Measurements from ENCODE around the gene TBL3. TPM values are rescaled to one million over a fixed set of nuclear protein-coding genes. Genes with fewer than 3 reads are reported as not detected.

The TBL3 gene
- total RNA-seq, 1 donor = 26.1 TPM

DNA sequence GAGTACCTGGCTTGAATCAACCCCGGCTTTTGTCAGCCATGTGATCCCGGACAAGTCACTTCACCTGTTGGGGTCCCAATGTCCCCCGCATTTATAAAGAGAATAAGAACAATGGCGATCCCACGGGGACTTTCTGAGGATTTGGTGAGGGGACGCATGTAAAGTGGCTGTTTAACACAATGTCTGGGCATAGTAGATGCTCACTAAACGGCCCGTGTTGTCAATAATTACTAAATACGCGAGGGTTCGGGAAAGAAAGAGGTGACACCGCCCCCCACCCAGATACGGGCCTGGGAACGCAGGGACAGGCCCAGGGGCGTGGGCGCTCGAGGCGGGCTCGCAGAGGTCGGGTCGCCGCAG, 19.7 kb downstream of the TBL3 start:
- H3K27me3 ChIP-seq (ENCODE audit: insufficient read depth, low read length) = peaks cover 29% of the 10 kb centered on the region
- H3K4me1 ChIP-seq (ENCODE audit: insufficient read depth, low read length) = no peaks in the 10 kb centered on the region
- peaks cover 4% of the 10 kb centered on the region for H3K36me3 ChIP-seq (ENCODE audit: insufficient read depth, low read length)
- no peaks in the 10 kb centered on the region for H4K20me1 ChIP-seq (ENCODE audit: insufficient read depth, low read length)
- DNase-seq (ENCODE audit: insufficient read length, low spot score, missing footprints) = no peak
- no peaks in the 10 kb centered on the region for H3K9me3 ChIP-seq (ENCODE audit: low read depth, low read length)
- peak overlapping the region; percentile 57 for H2AFZ ChIP-seq (ENCODE audit: low read length)
- TF ChIP-seq, protein P1, sequence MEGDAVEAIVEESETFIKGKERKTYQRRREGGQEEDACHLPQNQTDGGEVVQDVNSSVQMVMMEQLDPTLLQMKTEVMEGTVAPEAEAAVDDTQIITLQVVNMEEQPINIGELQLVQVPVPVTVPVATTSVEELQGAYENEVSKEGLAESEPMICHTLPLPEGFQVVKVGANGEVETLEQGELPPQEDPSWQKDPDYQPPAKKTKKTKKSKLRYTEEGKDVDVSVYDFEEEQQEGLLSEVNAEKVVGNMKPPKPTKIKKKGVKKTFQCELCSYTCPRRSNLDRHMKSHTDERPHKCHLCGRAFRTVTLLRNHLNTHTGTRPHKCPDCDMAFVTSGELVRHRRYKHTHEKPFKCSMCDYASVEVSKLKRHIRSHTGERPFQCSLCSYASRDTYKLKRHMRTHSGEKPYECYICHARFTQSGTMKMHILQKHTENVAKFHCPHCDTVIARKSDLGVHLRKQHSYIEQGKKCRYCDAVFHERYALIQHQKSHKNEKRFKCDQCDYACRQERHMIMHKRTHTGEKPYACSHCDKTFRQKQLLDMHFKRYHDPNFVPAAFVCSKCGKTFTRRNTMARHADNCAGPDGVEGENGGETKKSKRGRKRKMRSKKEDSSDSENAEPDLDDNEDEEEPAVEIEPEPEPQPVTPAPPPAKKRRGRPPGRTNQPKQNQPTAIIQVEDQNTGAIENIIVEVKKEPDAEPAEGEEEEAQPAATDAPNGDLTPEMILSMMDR (IDR thresholded peaks at IDR 0.05; ENCODE audit: extremely low read depth, low read depth, low read length) = no peak
- no peaks in the 10 kb centered on the region for H3K79me2 ChIP-seq (ENCODE audit: insufficient read depth, low read length)
- peak overlapping the region; percentile 67 for H3K4me2 ChIP-seq (ENCODE audit: insufficient read depth, low read length)
- peak overlapping the region; percentile 47 for H3K4me3 ChIP-seq (ENCODE audit: insufficient read depth, low read length)
- no peak overlapping the region for H3K27ac ChIP-seq (ENCODE audit: low read depth, low read length)

DNA sequence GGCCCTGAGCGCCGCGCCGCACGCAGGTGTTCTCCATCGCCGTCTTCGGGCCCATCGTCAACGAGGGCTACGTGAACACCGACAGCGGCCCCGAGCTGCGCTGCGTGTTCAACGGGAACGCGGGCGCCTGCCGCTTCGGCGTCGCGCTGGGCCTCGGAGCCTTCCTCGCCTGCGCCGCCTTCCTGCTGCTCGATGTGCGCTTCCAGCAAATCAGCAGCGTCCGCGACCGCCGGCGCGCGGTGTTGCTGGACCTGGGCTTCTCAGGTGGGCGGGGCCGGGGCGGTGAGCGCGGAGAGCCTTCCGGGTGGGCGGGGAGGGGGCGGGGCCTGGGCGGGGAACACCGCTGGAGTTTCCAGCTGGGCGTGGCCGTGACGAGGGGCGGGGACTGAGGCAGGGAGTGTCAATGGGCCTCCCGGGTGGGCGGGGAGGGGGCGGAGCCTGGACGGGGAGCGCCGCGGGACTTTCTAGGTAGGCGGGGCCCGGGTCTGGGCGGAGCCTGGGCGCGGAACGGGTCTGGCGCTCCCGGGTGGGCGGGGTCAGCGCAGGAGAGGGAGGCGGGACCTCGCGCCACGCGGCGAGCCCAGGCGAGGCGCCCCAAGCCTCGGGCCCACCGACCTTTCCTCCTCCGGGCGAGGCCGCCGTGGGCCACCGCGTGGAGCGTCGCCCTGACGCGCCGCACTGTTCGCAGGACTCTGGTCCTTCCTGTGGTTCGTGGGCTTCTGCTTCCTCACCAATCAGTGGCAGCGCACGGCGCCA, 20.3 kb downstream of the TBL3 start:
- H3K27ac ChIP-seq (ENCODE audit: low read depth, low read length) = no peak overlapping the region
- TF ChIP-seq, protein P1 (IDR thresholded peaks at IDR 0.05; ENCODE audit: extremely low read depth, low read depth, low read length) = no peak
- no peaks in the 10 kb centered on the region for H4K20me1 ChIP-seq (ENCODE audit: insufficient read depth, low read length)
- DNase-seq (ENCODE audit: insufficient read length, low spot score, missing footprints) = peak; percentile 100
- no peaks in the 10 kb centered on the region for H3K79me2 ChIP-seq (ENCODE audit: insufficient read depth, low read length)
- peaks cover 5% of the 10 kb centered on the region for H3K36me3 ChIP-seq (ENCODE audit: insufficient read depth, low read length)
- peak overlapping the region; percentile 47 for H3K4me3 ChIP-seq (ENCODE audit: insufficient read depth, low read length)
- no peaks in the 10 kb centered on the region for H3K9me3 ChIP-seq (ENCODE audit: low read depth, low read length)
- H3K4me2 ChIP-seq (ENCODE audit: insufficient read depth, low read length) = peak overlapping the region; percentile 67
- peak overlapping the region; percentile 57 for H2AFZ ChIP-seq (ENCODE audit: low read length)
- H3K27me3 ChIP-seq (ENCODE audit: insufficient read depth, low read length) = peaks cover 29% of the 10 kb centered on the region
- no peaks in the 10 kb centered on the region for H3K4me1 ChIP-seq (ENCODE audit: insufficient read depth, low read length)

DNA sequence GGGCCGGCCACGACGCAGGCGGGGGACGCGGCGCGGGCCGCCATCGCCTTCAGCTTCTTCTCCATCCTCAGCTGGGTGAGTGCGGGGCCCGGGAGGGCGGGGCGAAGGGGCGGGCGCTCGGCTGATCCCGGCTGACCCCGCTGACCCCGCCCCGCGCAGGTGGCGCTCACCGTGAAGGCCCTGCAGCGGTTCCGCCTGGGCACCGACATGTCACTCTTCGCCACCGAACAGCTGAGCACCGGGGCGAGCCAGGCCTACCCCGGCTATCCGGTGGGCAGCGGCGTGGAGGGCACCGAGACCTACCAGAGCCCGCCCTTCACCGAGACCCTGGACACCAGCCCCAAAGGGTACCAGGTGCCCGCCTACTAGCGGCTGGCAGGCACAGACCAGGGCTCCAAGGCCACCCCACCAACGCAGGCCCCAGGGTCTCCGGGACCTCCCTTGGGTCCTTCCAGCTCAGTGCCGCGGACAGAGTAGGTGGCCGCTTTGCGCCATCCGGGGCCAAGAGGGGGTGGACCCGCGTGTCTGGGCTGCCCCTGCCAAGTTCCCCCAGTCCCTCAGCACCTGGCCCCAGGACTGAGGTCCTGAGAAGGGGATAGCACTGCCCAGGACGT, 21.0 kb downstream of the TBL3 start:
- H3K27me3 ChIP-seq (ENCODE audit: insufficient read depth, low read length) = peaks cover 29% of the 10 kb centered on the region
- H3K4me2 ChIP-seq (ENCODE audit: insufficient read depth, low read length) = peak overlapping the region; percentile 28
- DNase-seq (ENCODE audit: insufficient read length, low spot score, missing footprints) = no peak
- H3K36me3 ChIP-seq (ENCODE audit: insufficient read depth, low read length) = peaks cover 9% of the 10 kb centered on the region
- no peaks in the 10 kb centered on the region for H3K79me2 ChIP-seq (ENCODE audit: insufficient read depth, low read length)
- no peak overlapping the region for H3K27ac ChIP-seq (ENCODE audit: low read depth, low read length)
- no peaks in the 10 kb centered on the region for H3K4me1 ChIP-seq (ENCODE audit: insufficient read depth, low read length)
- peak overlapping the region; percentile 51 for H2AFZ ChIP-seq (ENCODE audit: low read length)
- H4K20me1 ChIP-seq (ENCODE audit: insufficient read depth, low read length) = no peaks in the 10 kb centered on the region
- H3K4me3 ChIP-seq (ENCODE audit: insufficient read depth, low read length) = no peak overlapping the region
- H3K9me3 ChIP-seq (ENCODE audit: low read depth, low read length) = no peaks in the 10 kb centered on the region
- TF ChIP-seq, protein P1 (IDR thresholded peaks at IDR 0.05; ENCODE audit: extremely low read depth, low read depth, low read length) = no peak

DNA sequence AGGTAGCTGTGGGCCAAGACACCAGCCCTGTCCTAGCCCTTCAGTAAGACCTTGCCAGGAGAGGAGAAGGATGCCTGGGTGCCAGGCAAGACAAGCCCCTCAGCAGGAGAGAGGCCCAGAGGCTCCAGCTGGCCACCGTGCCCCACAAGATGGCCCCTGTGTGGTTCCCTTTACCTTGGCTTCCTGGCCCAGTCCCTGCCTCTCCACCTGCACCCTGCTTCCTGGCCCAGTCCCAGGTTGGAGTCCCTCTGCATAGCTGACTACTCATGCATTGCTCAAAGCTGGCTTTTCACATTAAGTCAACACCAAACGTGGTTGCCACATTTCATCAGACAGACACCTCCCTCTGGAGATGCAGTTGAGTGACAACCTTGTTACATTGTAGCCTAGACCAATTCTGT, 21.9 kb downstream of the TBL3 start:
- H3K4me3 ChIP-seq (ENCODE audit: insufficient read depth, low read length) = no peak overlapping the region
- peaks cover 26% of the 10 kb centered on the region for H3K27me3 ChIP-seq (ENCODE audit: insufficient read depth, low read length)
- no peaks in the 10 kb centered on the region for H3K79me2 ChIP-seq (ENCODE audit: insufficient read depth, low read length)
- TF ChIP-seq, protein P1 (IDR thresholded peaks at IDR 0.05; ENCODE audit: extremely low read depth, low read depth, low read length) = no peak
- DNase-seq (ENCODE audit: insufficient read length, low spot score, missing footprints) = no peak
- H2AFZ ChIP-seq (ENCODE audit: low read length) = no peak overlapping the region
- no peak overlapping the region for H3K27ac ChIP-seq (ENCODE audit: low read depth, low read length)
- no peaks in the 10 kb centered on the region for H3K9me3 ChIP-seq (ENCODE audit: low read depth, low read length)
- H3K36me3 ChIP-seq (ENCODE audit: insufficient read depth, low read length) = peaks cover 11% of the 10 kb centered on the region
- no peaks in the 10 kb centered on the region for H3K4me1 ChIP-seq (ENCODE audit: insufficient read depth, low read length)
- no peak overlapping the region for H3K4me2 ChIP-seq (ENCODE audit: insufficient read depth, low read length)
- no peaks in the 10 kb centered on the region for H4K20me1 ChIP-seq (ENCODE audit: insufficient read depth, low read length)

Data from osteoblast (primary cell).